Gastrocnemius medialis (tissue), 4 donors: ENCODE results near the gene WDR33. TPM values are rescaled to one million over a fixed set of nuclear protein-coding genes. Genes with fewer than 3 reads are reported as not detected.

Experiments used
- ATAC-seq, 2 donors: fragments of 150-250 bp; one replicate each; pipeline ENCODE4 v1.9.1; 2016
- DNase-seq, 2 donors: peaks; one replicate each; pipeline ENCODE4 v3.0.0-alpha.2; 2019
- H3K27ac ChIP-seq, 4 donors: fragments of 200-600 bp; sonication (generic); 1 replicate in 1 of 4; 2 replicates in 3 of 4; pipeline ENCODE4 v1.5.1; 2016 to 2018; ENCODE audit warnings: mild to moderate bottlenecking in 2 of 4, moderate library complexity in 1 of 4
- H3K27me3 ChIP-seq, 3 donors: fragments of 200-600 bp; sonication (generic) in 2 of 3; 1 replicate in 1 of 3; 2 replicates in 2 of 3; pipeline versions ENCODE4 v1.5.1 to v1.6.0; 2016 to 2019; ENCODE audit warnings: mild to moderate bottlenecking in 1 of 3, moderate library complexity in 1 of 3
- H3K36me3 ChIP-seq, 2 donors: fragments of 200-600 bp; sonication (generic) in 1 of 2; one replicate each; pipeline ENCODE4 v1.5.1; 2017 to 2018
- H3K4me1 ChIP-seq, 2 donors: fragments of 200-600 bp; sonication (generic) in 1 of 2; one replicate each; pipeline ENCODE4 v1.5.1; 2016 to 2017; ENCODE audit warnings: mild to moderate bottlenecking in 2 of 2
- H3K4me3 ChIP-seq, 4 donors: fragments of 200-600 bp; sonication (generic) in 3 of 4; 1 replicate in 1 of 4; 2 replicates in 3 of 4; pipeline ENCODE4 v1.5.1; 2016 to 2019; ENCODE audit warnings: mild to moderate bottlenecking in 2 of 4
- H3K9me3 ChIP-seq, 3 donors: fragments of 200-600 bp; sonication (generic) in 2 of 3; 1 replicate in 1 of 3; 2 replicates in 2 of 3; pipeline ENCODE4 v1.5.1; 2016 to 2019
- CTCF ChIP-seq, 5 experiments: fragments of 450-650 bp in 3 of 5; fragments of 200-600 bp in 2 of 5; sonication (generic) in 2 of 5; IDR thresholded peaks in 4 of 5; conservative IDR thresholded peaks in 1 of 5; 1 replicate in 4 of 5; 2 replicates in 1 of 5; pipeline ENCODE4 v1.5.1; 2016 to 2019; ENCODE audit warnings: antibody characterized with exemption in 5 of 5, mild to moderate bottlenecking in 3 of 5, moderate library complexity in 3 of 5
- POLR2A ChIP-seq, 2 donors: fragments of 450-650 bp; IDR thresholded peaks; one replicate each; pipeline ENCODE4 v1.6.1; 2017; ENCODE audit warnings: antibody characterized with exemption in 2 of 2, mild to moderate bottlenecking in 2 of 2, moderate library complexity in 2 of 2
- in situ Hi-C, 4 donors: fragments of 200-750 bp; cut with MboI; loops; one replicate each; pipeline versions ENCODE4 v1.15.0 to v1.8.0; 2017; ENCODE audit warnings: low sequenced_read_pairs in 4 of 4
- intact Hi-C: fragments of 100-400 bp; cut with DNase I; formaldehyde crosslinking; loops from one replicate; pipeline ENCODE4 v1.15.1; 2023; ENCODE audit warnings: low total_unique reads
- total RNA-seq, 4 donors: library from RNA; depleted of rRNA; stranded (reverse); fragments of >200 nt; gene quantifications; one replicate each; pipeline versions ENCODE4 v1.1.0 to v1.2.3, GENCODE V29; 2016

Gene WDR33
- total RNA-seq, 4 donors from 2014 or later, result 13.6 to 31.4 (median 20.6) TPM

GRCh38 chr2:127853671-127854070 is 42.7 kb upstream of the WDR33 start:
- TF ChIP-seq CTCF (IDR thresholded peaks at IDR 0.05 in 4 of 5, conservative IDR thresholded peaks at IDR 0.05 in 1 of 5) (no peak), POLR2A (IDR thresholded peaks at IDR 0.05) (no peak)
- in situ Hi-C loops (no loop called here), intact Hi-C loops (loop anchor here (10.0 kb wide), 1 partner anchor 279 kb away; no protein-coding TSS in a partner anchor)
- Histone ChIP-seq H3K27me3 (no peaks in the 10 kb centered on the region), H3K4me3 (no peak overlapping the region), H3K4me1 (peaks cover 8 to 16% of the 10 kb centered on the region in 2 donors), H3K9me3 (no peaks in the 10 kb centered on the region), H3K27ac (no peak overlapping the region), H3K36me3 (peaks cover 0 to 26% of the 10 kb centered on the region in 2 donors)
- no peak for DNase-seq
- no peak for ATAC-seq

DNA sequence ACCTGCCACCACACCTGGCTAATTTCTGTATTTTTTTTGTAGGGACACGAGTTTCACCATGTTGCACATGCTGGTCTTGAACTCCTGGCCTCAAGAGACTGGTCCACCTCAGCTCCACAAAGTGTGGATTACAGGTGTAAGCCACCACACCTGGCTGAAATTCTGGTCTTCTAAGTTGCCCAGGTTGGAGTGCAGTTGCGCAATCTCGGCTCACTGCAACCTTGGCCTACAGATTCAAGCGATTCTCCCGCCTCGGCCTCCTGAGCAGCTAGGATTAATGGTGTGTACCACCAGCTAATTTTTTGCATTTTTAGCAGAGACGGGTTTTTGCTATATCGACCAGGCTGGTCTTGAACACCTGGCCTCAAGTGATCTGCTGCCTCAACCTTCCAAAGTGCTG is 41.4 kb upstream of the WDR33 start:
- TF ChIP-seq POLR2A (IDR thresholded peaks at IDR 0.05) (no peak), CTCF (IDR thresholded peaks at IDR 0.05 in 4 of 5, conservative IDR thresholded peaks at IDR 0.05 in 1 of 5) (no peak)
- no peaks in the 10 kb centered on the region for H3K9me3 ChIP-seq
- ATAC-seq (no peak), DNase-seq (no peak)
- in situ Hi-C loops, result no loop called here
- H3K4me3 ChIP-seq, result no peak overlapping the region
- H3K27ac ChIP-seq, result no peak overlapping the region
- peaks cover 8 to 13% of the 10 kb centered on the region in 2 donors for H3K4me1 ChIP-seq
- no peaks in the 10 kb centered on the region for H3K27me3 ChIP-seq
- H3K36me3 ChIP-seq, result peaks cover 0 to 38% of the 10 kb centered on the region in 2 donors
- intact Hi-C loops, result loop anchor here (10.0 kb wide), 1 partner anchor 278 kb away; no protein-coding TSS in a partner anchor

DNA sequence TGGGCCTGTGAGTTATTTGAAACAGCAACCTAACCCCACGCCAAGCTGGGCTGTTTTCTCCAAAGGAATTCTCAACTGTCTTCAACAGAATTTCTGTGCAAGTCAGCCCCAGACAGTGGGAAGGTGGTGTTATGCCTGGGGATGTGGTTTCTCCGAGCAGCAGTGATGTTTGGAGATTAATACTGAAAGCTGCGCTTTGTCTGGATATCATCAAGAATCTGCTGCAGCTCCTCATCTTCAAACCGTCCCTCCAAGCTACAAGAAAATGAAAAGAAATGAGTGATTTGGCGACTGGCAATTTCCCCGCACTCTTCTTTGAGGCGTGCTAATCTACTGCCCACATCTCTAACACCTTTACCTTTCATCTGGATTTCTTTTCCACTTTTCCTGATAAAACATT is 37.0 kb upstream of the WDR33 start:
- TF ChIP-seq POLR2A (IDR thresholded peaks at IDR 0.05) (no peak), CTCF (IDR thresholded peaks at IDR 0.05 in 4 of 5, conservative IDR thresholded peaks at IDR 0.05 in 1 of 5) (no peak)
- no peak overlapping the region for H3K27ac ChIP-seq
- H3K36me3 ChIP-seq, result peaks cover 0 to 55% of the 10 kb centered on the region in 2 donors
- DNase-seq (no peak), ATAC-seq (no peak)
- H3K9me3 ChIP-seq, result no peaks in the 10 kb centered on the region
- no peak overlapping the region for H3K4me3 ChIP-seq
- no peaks in the 10 kb centered on the region for H3K27me3 ChIP-seq
- H3K4me1 ChIP-seq, result no peaks in the 10 kb centered on the region
- in situ Hi-C loops, result no loop called here
- intact Hi-C loops, result no loop called here

GRCh38 chr2:127844973-127845372 is 34.0 kb upstream of the WDR33 start:
- Histone ChIP-seq H3K27ac (no peak overlapping the region), H3K4me3 (no peak overlapping the region), H3K36me3 (peaks cover 0 to 43% of the 10 kb centered on the region in 2 donors), H3K4me1 (no peaks in the 10 kb centered on the region), H3K27me3 (no peaks in the 10 kb centered on the region), H3K9me3 (no peaks in the 10 kb centered on the region)
- in situ Hi-C loops, result no loop called here
- TF ChIP-seq CTCF (IDR thresholded peaks at IDR 0.05 in 4 of 5, conservative IDR thresholded peaks at IDR 0.05 in 1 of 5) (no peak), POLR2A (IDR thresholded peaks at IDR 0.05) (no peak)
- DNase-seq, result no peak
- no peak for ATAC-seq
- intact Hi-C loops, result no loop called here

GRCh38 chr2:127843677-127844076 is 32.7 kb upstream of the WDR33 start:
- intact Hi-C loops (no loop called here), in situ Hi-C loops (no loop called here)
- H3K27ac ChIP-seq, result no peak overlapping the region
- H3K4me3 ChIP-seq, result no peak overlapping the region
- no peak for TF ChIP-seq CTCF (IDR thresholded peaks at IDR 0.05 in 4 of 5, conservative IDR thresholded peaks at IDR 0.05 in 1 of 5)
- TF ChIP-seq POLR2A (IDR thresholded peaks at IDR 0.05), result no peak
- H3K4me1 ChIP-seq, result no peaks in the 10 kb centered on the region
- H3K9me3 ChIP-seq, result no peaks in the 10 kb centered on the region
- H3K36me3 ChIP-seq, result peaks cover 0 to 30% of the 10 kb centered on the region in 2 donors
- H3K27me3 ChIP-seq, result no peaks in the 10 kb centered on the region
- peak in 1 of 2 donors; percentile 30 for ATAC-seq
- no peak for DNase-seq
